ENCODE measurements around the gene CCDC93. TPM values are rescaled to one million over a fixed set of nuclear protein-coding genes. Genes with fewer than 3 reads are reported as not detected.

The CCDC93 gene
- total RNA-seq, 1 experiment from 2014 or later = 31.5 TPM

DNA sequence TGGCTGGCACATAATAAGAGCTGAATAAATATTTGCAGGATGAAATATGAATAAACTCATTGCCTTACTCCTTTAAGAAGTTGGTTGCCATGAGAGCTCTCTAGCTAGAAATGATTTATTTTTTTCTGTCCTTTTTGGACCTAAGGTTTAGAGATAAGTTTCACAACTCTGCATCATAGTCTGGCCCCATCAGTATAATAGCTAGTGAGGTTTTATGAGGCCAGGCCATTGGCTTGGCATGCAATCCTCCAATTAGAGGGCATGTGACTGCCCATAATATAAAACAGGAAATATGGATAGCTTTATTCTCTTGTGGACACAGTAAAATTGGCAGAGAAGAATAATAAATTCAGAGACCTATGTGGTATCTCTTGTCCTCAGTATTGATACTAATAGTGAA is 48.2 kb upstream of the CCDC93 start:
- no peak for ATAC-seq
- in situ Hi-C loops (cut with HindIII; ENCODE audit: low pct_unique_long_range_greater_than_20kb, low sequenced_read_pairs) = no loop called here
- Histone ChIP-seq H3K27me3 (ENCODE audit: control insufficient read depth, insufficient read depth, low read length) (peaks cover 5% of the 10 kb centered on the region), H3K9me3 (ENCODE audit: control insufficient read depth, insufficient read depth, low read depth, low read length) (no peaks in the 10 kb centered on the region), H3K4me1 (ENCODE audit: control insufficient read depth, insufficient read depth, low read length) (no peaks in the 10 kb centered on the region), H3K27ac (ENCODE audit: low read length) (no peak overlapping the region), H3K4me3 (ENCODE audit: low read depth in 2 of 2, low read length in 2 of 2) (no peak overlapping the region), H3K36me3 (ENCODE audit: control insufficient read depth, insufficient read depth, low read length) (no peaks in the 10 kb centered on the region)
- CTCF ChIA-PET = no interaction called here
- POLR2A ChIA-PET = no interaction called here
- intact Hi-C loops (cut with micrococcal nuclease; ENCODE audit: unreplicated experiment) = no loop called here
- DNase-seq (ENCODE audit: low read depth, low spot score) = no peak
- no TSS peak for BruUV-seq (replicated peaks)
- no peak for TF ChIP-seq SIN3A (IDR thresholded peaks at IDR 0.05; ENCODE audit: borderline replicate concordance, insufficient read depth, low read depth, low read length)
- no peak for TF ChIP-seq CTCF (IDR thresholded peaks at IDR 0.05)
- no peak for TF ChIP-seq POLR2AphosphoS5 (IDR thresholded peaks at IDR 0.05; ENCODE audit: low read depth, low read length)
- TF ChIP-seq, protein P1, sequence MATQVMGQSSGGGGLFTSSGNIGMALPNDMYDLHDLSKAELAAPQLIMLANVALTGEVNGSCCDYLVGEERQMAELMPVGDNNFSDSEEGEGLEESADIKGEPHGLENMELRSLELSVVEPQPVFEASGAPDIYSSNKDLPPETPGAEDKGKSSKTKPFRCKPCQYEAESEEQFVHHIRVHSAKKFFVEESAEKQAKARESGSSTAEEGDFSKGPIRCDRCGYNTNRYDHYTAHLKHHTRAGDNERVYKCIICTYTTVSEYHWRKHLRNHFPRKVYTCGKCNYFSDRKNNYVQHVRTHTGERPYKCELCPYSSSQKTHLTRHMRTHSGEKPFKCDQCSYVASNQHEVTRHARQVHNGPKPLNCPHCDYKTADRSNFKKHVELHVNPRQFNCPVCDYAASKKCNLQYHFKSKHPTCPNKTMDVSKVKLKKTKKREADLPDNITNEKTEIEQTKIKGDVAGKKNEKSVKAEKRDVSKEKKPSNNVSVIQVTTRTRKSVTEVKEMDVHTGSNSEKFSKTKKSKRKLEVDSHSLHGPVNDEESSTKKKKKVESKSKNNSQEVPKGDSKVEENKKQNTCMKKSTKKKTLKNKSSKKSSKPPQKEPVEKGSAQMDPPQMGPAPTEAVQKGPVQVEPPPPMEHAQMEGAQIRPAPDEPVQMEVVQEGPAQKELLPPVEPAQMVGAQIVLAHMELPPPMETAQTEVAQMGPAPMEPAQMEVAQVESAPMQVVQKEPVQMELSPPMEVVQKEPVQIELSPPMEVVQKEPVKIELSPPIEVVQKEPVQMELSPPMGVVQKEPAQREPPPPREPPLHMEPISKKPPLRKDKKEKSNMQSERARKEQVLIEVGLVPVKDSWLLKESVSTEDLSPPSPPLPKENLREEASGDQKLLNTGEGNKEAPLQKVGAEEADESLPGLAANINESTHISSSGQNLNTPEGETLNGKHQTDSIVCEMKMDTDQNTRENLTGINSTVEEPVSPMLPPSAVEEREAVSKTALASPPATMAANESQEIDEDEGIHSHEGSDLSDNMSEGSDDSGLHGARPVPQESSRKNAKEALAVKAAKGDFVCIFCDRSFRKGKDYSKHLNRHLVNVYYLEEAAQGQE (IDR thresholded peaks at IDR 0.05; ENCODE audit: insufficient read depth in 1 of 2, low read depth in 2 of 2, low read length in 1 of 2) = no peak
- no peak for TF ChIP-seq TCF7L2 (IDR thresholded peaks at IDR 0.05; ENCODE audit: low read depth, low read length)

GRCh38 chr2:118061135-118061955 is 47.5 kb upstream of the CCDC93 start:
- TF ChIP-seq, protein P1 (IDR thresholded peaks at IDR 0.05; ENCODE audit: insufficient read depth in 1 of 2, low read depth in 2 of 2, low read length in 1 of 2) = no peak
- TF ChIP-seq SIN3A (IDR thresholded peaks at IDR 0.05; ENCODE audit: borderline replicate concordance, insufficient read depth, low read depth, low read length) (no peak), CTCF (IDR thresholded peaks at IDR 0.05) (peak; percentile 48), TCF7L2 (IDR thresholded peaks at IDR 0.05; ENCODE audit: low read depth, low read length) (no peak)
- H3K4me1 ChIP-seq (ENCODE audit: control insufficient read depth, insufficient read depth, low read length) = no peaks in the 10 kb centered on the region
- H3K27me3 ChIP-seq (ENCODE audit: control insufficient read depth, insufficient read depth, low read length) = peaks cover 5% of the 10 kb centered on the region
- ATAC-seq (no peak), DNase-seq (ENCODE audit: low read depth, low spot score) (peak; percentile 15)
- ChIA-PET CTCF (interaction anchor here (1.0 kb wide), 1 partner anchor 29 kb away, joined by 4 read pairs; no protein-coding TSS in a partner anchor), POLR2A (no interaction called here)
- H3K27ac ChIP-seq (ENCODE audit: low read length) = no peak overlapping the region
- in situ Hi-C loops (cut with HindIII; ENCODE audit: low pct_unique_long_range_greater_than_20kb, low sequenced_read_pairs) = no loop called here
- intact Hi-C loops (cut with micrococcal nuclease; ENCODE audit: unreplicated experiment) = no loop called here
- BruUV-seq (replicated peaks) = no TSS peak
- H3K9me3 ChIP-seq (ENCODE audit: control insufficient read depth, insufficient read depth, low read depth, low read length) = no peaks in the 10 kb centered on the region
- H3K36me3 ChIP-seq (ENCODE audit: control insufficient read depth, insufficient read depth, low read length) = no peaks in the 10 kb centered on the region
- H3K4me3 ChIP-seq (ENCODE audit: low read depth in 2 of 2, low read length in 2 of 2) = no peak overlapping the region
